HEK293 (cell line): ENCODE data around the gene PRKD1.

ENCODE experiments used
- CTCF ChIA-PET: fragments of 350-600 bp; formaldehyde crosslinking; extraction: SDS; loops from one replicate; lab custom pipeline; 2021; ENCODE audit warnings: antibody characterized with exemption; lab: Yijun Ruan, JAX
- POLR2A ChIA-PET: fragments of 300-600 bp; formaldehyde crosslinking; extraction: SDS; loops from one replicate; lab custom pipeline; 2020; ENCODE audit warnings: antibody characterized with exemption, inconsistent platforms; lab: Yijun Ruan, JAX
- H3K27ac ChIP-seq: fragments of 200-500 bp; sonication (Bioruptor generic); 2 replicates; pipeline ENCODE4 v1.5.1; 2014; ENCODE audit warnings: low read depth, low read length, control low read depth, inconsistent platforms; ENCODE audit errors: extremely low read depth
- H3K36me3 ChIP-seq, 2 experiments: fragments of 200-500 bp in 1 of 2; sonication (Bioruptor generic) in 1 of 2; 1 replicate in 1 of 2; 2 replicates in 1 of 2; pipeline ENCODE4 v1.5.1; 2014 to 2017; ENCODE audit warnings: inconsistent platforms in 2 of 2, low read length in 2 of 2; ENCODE audit not compliant: control insufficient read depth in 2 of 2, insufficient read depth in 1 of 2
- H3K4me1 ChIP-seq: fragments of 200-500 bp; sonication (Bioruptor generic); 2 replicates; pipeline ENCODE4 v1.5.1; 2014; ENCODE audit warnings: mild to moderate bottlenecking, low read length, inconsistent platforms; ENCODE audit not compliant: control insufficient read depth, insufficient read depth
- H3K4me3 ChIP-seq: 2 replicates; pipeline ENCODE4 v1.5.1; 2011; ENCODE audit warnings: low read depth, mild to moderate bottlenecking, control low read depth, low read length, moderate library complexity
- H3K9me3 ChIP-seq: fragments of 200-500 bp; sonication (Bioruptor generic); 2 replicates; pipeline ENCODE4 v1.5.1; 2014; ENCODE audit warnings: low read depth, low read length, inconsistent platforms; ENCODE audit not compliant: control insufficient read depth, insufficient read depth
- HOXC10 ChIP-seq: sonication (generic); formaldehyde crosslinking; IDR thresholded peaks from 2 replicates; pipeline ENCODE4 v1.8.1; 2023; ENCODE audit warnings: mild to moderate bottlenecking, missing genetic modification reagents
- IKZF3 ChIP-seq: fragments of 450-650 bp; IDR thresholded peaks from 2 replicates; pipeline ENCODE4 v1.5.0; 2018; ENCODE audit warnings: missing biosample characterization, mild to moderate bottlenecking, missing genetic modification characterization, moderate library complexity
- KLF7 ChIP-seq: fragments of 450-650 bp; formaldehyde crosslinking; IDR thresholded peaks from 2 replicates; pipeline ENCODE4 v1.5.1; 2016; ENCODE audit warnings: missing biosample characterization, missing genetic modification characterization, borderline replicate concordance
- KLF8 ChIP-seq: fragments of 450-650 bp; formaldehyde crosslinking; IDR thresholded peaks from 2 replicates; pipeline ENCODE4 v1.5.1; 2016; ENCODE audit warnings: missing biosample characterization, missing genetic modification characterization
- MZF1 ChIP-seq: fragments of 450-650 bp; formaldehyde crosslinking; IDR thresholded peaks from 2 replicates; pipeline ENCODE4 v1.5.1; 2017; ENCODE audit warnings: missing biosample characterization, missing genetic modification characterization, borderline replicate concordance
- REPIN1 ChIP-seq: fragments of 450-650 bp; formaldehyde crosslinking; IDR thresholded peaks from 2 replicates; pipeline ENCODE4 v1.5.1; 2017; ENCODE audit warnings: missing biosample characterization, missing genetic modification characterization, low read depth
- ZBTB20 ChIP-seq: fragments of 450-650 bp; formaldehyde crosslinking; IDR thresholded peaks from 2 replicates; pipeline ENCODE4 v1.5.1; 2016; ENCODE audit warnings: missing biosample characterization, missing genetic modification characterization
- ZFP37 ChIP-seq: fragments of 450-650 bp; formaldehyde crosslinking; IDR thresholded peaks from 2 replicates; pipeline ENCODE4 v1.5.1; 2016; ENCODE audit warnings: missing biosample characterization, missing genetic modification characterization
- ZFP41 ChIP-seq: fragments of 450-650 bp; formaldehyde crosslinking; IDR thresholded peaks from 2 replicates; pipeline ENCODE4 v1.5.1; 2016; ENCODE audit warnings: missing biosample characterization, missing genetic modification characterization, borderline replicate concordance
- ZNF292 ChIP-seq: fragments of 450-650 bp; formaldehyde crosslinking; IDR thresholded peaks from 2 replicates; pipeline ENCODE4 v1.5.1; 2016; ENCODE audit warnings: low read depth, missing biosample characterization, missing genetic modification characterization, borderline replicate concordance
- ZNF335 ChIP-seq: fragments of 450-650 bp; formaldehyde crosslinking; conservative IDR thresholded peaks from 2 replicates; pipeline ENCODE4 v1.5.1; 2016; ENCODE audit warnings: missing biosample characterization, missing genetic modification characterization
- ZNF366 ChIP-seq: fragments of 450-650 bp; formaldehyde crosslinking; conservative IDR thresholded peaks from 2 replicates; pipeline ENCODE4 v1.5.1; 2016; ENCODE audit warnings: missing biosample characterization, missing genetic modification characterization
- ZNF548 ChIP-seq: fragments of 450-650 bp; formaldehyde crosslinking; IDR thresholded peaks from 2 replicates; pipeline ENCODE4 v1.5.1; 2016; ENCODE audit warnings: missing biosample characterization, missing genetic modification characterization
- ZNF623 ChIP-seq: fragments of 450-650 bp; formaldehyde crosslinking; IDR thresholded peaks from 2 replicates; pipeline ENCODE4 v1.5.1; 2016; ENCODE audit warnings: missing biosample characterization, missing genetic modification characterization
- ZNF664 ChIP-seq: fragments of 450-650 bp; formaldehyde crosslinking; IDR thresholded peaks from 2 replicates; pipeline ENCODE4 v1.5.1; 2016; ENCODE audit warnings: missing biosample characterization, missing genetic modification characterization
- ZNF692 ChIP-seq: fragments of 450-650 bp; formaldehyde crosslinking; IDR thresholded peaks from 2 replicates; pipeline ENCODE4 v1.5.1; 2016; ENCODE audit warnings: missing biosample characterization, missing genetic modification characterization
- ZNF792 ChIP-seq: fragments of 450-650 bp; formaldehyde crosslinking; IDR thresholded peaks from 2 replicates; pipeline ENCODE4 v1.5.1; 2016; ENCODE audit warnings: missing biosample characterization, missing genetic modification characterization
- ZSCAN18 ChIP-seq: fragments of 450-650 bp; formaldehyde crosslinking; IDR thresholded peaks from 2 replicates; pipeline ENCODE4 v1.5.1; 2016; ENCODE audit warnings: missing biosample characterization, missing genetic modification characterization
- TF ChIP-seq, protein P1 (sequence below): fragments of 450-650 bp; formaldehyde crosslinking; IDR thresholded peaks from 2 replicates; pipeline ENCODE4 v1.5.1; 2016; ENCODE audit warnings: missing biosample characterization, missing genetic modification characterization, borderline replicate concordance
- TF ChIP-seq, protein P2 (sequence below): fragments of 450-650 bp; formaldehyde crosslinking; IDR thresholded peaks from 2 replicates; pipeline ENCODE4 v1.5.1; 2016; ENCODE audit warnings: missing biosample characterization, missing genetic modification characterization
- TF ChIP-seq, protein P3 (sequence below): fragments of 450-650 bp; formaldehyde crosslinking; IDR thresholded peaks from 2 replicates; pipeline ENCODE4 v1.5.1; 2016; ENCODE audit warnings: missing biosample characterization, missing genetic modification characterization
- TF ChIP-seq, protein P4 (sequence below): fragments of 450-650 bp; formaldehyde crosslinking; IDR thresholded peaks from 2 replicates; pipeline ENCODE4 v1.5.1; 2017; ENCODE audit warnings: missing biosample characterization, missing genetic modification characterization

PRKD1 gene

GRCh38 chr14:29919845-29920244 is 7.8 kb downstream of the PRKD1 start:
- CTCF ChIA-PET, result interaction anchor here (0.7 kb wide), 1 partner anchor 351 kb away, joined by 5 read pairs; no protein-coding TSS in a partner anchor
- Histone ChIP-seq H3K36me3 (no peaks in the 10 kb centered on the region; a peak in 1 of 3 replicates), H3K4me3 (no peak overlapping the region), H3K4me1 (peaks cover 11% of the 10 kb centered on the region), H3K9me3 (no peaks in the 10 kb centered on the region), H3K27ac (no peak overlapping the region)
- TF ChIP-seq ZNF366 (tag by site-specific recombination), result peak; percentile 92
- no peak for TF ChIP-seq ZFP37 (tag by site-specific recombination)
- TF ChIP-seq ZNF664 (tag by site-specific recombination), result no peak
- no peak for TF ChIP-seq ZNF335
- TF ChIP-seq REPIN1, result no peak
- TF ChIP-seq, protein P1, sequence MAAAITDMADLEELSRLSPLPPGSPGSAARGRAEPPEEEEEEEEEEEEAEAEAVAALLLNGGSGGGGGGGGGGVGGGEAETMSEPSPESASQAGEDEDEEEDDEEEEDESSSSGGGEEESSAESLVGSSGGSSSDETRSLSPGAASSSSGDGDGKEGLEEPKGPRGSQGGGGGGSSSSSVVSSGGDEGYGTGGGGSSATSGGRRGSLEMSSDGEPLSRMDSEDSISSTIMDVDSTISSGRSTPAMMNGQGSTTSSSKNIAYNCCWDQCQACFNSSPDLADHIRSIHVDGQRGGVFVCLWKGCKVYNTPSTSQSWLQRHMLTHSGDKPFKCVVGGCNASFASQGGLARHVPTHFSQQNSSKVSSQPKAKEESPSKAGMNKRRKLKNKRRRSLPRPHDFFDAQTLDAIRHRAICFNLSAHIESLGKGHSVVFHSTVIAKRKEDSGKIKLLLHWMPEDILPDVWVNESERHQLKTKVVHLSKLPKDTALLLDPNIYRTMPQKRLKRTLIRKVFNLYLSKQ (tag by site-specific recombination), result no peak
- TF ChIP-seq IKZF3 (tag by site-specific recombination), result no peak
- no peak for TF ChIP-seq MZF1 (tag by site-specific recombination)
- POLR2A ChIA-PET, result interaction anchor here (0.7 kb wide), 1 partner anchor 335 kb away, joined by 8 read pairs; no protein-coding TSS in a partner anchor

DNA sequence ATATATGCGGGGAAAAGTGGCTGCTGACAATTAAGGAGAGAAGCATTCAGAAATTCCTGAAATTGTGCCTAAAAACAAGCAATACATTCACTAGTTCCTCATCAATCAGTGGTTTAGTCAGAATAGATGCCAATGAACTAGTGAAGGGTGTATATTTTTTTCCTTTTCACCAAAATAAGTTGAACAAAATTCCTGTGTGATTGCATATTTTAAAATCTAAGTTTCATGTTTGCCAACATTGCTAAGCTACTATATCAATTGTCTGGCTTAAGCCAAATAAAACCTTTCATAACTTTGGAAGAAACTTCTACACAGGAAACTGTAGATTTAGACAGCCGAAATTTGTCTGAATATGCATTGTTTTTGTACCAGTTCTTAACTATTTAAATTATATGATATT is 8.7 kb downstream of the PRKD1 start:
- H3K27ac ChIP-seq, result no peak overlapping the region
- H3K4me3 ChIP-seq, result no peak overlapping the region
- TF ChIP-seq, protein P2, sequence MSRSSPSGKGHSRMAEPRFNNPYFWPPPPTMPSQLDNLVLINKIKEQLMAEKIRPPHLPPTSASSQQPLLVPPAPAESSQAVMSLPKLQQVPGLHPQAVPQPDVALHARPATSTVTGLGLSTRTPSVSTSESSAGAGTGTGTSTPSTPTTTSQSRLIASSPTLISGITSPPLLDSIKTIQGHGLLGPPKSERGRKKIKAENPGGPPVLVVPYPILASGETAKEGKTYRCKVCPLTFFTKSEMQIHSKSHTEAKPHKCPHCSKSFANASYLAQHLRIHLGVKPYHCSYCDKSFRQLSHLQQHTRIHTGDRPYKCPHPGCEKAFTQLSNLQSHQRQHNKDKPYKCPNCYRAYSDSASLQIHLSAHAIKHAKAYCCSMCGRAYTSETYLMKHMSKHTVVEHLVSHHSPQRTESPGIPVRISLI (tag by site-specific recombination), result no peak
- TF ChIP-seq ZNF792 (tag by site-specific recombination), result no peak
- TF ChIP-seq ZNF292, result no peak
- ChIA-PET CTCF (no interaction called here), POLR2A (no interaction called here)
- no peaks in the 10 kb centered on the region for H3K9me3 ChIP-seq
- peaks cover 5% of the 10 kb centered on the region for H3K4me1 ChIP-seq
- no peaks in the 10 kb centered on the region; a peak in 1 of 3 replicates for H3K36me3 ChIP-seq

DNA sequence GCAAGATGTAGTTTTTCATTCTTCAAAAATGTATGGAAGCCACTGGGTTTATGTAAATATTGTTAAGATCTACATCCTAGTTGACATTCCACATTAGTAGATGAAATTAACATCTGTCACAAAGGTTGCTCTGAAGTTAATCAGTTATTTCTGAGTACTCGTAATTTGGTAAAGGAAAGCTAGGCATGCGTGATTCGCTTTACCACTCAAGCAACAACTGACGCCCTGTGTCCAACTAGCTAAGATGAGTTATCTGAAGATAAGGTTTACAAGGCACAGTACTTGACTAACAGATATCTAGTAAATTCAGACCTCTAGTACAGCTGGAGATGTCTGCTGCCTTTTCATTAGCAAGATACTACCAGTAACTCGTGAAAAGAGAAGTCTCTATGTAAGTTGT is 14.1 kb downstream of the PRKD1 start:
- ChIA-PET CTCF (no interaction called here), POLR2A (no interaction called here)
- no peak for TF ChIP-seq ZNF623 (tag by site-specific recombination)
- TF ChIP-seq ZNF366 (tag by site-specific recombination), result no peak
- TF ChIP-seq ZBTB20, result no peak
- no peak for TF ChIP-seq HOXC10 (CRISPR knock-in tag)
- no peak for TF ChIP-seq ZSCAN18 (tag by site-specific recombination)
- TF ChIP-seq, protein P3, sequence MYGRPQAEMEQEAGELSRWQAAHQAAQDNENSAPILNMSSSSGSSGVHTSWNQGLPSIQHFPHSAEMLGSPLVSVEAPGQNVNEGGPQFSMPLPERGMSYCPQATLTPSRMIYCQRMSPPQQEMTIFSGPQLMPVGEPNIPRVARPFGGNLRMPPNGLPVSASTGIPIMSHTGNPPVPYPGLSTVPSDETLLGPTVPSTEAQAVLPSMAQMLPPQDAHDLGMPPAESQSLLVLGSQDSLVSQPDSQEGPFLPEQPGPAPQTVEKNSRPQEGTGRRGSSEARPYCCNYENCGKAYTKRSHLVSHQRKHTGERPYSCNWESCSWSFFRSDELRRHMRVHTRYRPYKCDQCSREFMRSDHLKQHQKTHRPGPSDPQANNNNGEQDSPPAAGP, result no peak
- no peak for TF ChIP-seq KLF8 (tag by site-specific recombination)
- no peak for TF ChIP-seq ZFP41 (tag by site-specific recombination)
- no peak for TF ChIP-seq KLF7 (tag by site-specific recombination)
- no peak for TF ChIP-seq ZNF792 (tag by site-specific recombination)
- TF ChIP-seq ZNF548 (tag by site-specific recombination), result no peak
- TF ChIP-seq, protein P4, sequence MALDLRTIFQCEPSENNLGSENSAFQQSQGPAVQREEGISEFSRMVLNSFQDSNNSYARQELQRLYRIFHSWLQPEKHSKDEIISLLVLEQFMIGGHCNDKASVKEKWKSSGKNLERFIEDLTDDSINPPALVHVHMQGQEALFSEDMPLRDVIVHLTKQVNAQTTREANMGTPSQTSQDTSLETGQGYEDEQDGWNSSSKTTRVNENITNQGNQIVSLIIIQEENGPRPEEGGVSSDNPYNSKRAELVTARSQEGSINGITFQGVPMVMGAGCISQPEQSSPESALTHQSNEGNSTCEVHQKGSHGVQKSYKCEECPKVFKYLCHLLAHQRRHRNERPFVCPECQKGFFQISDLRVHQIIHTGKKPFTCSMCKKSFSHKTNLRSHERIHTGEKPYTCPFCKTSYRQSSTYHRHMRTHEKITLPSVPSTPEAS (tag by site-specific recombination), result no peak
- no peak for TF ChIP-seq ZNF692
- Histone ChIP-seq H3K4me3 (no peak overlapping the region), H3K4me1 (peaks cover 5% of the 10 kb centered on the region), H3K9me3 (no peaks in the 10 kb centered on the region), H3K27ac (no peak overlapping the region), H3K36me3 (no peaks in the 10 kb centered on the region)
